ACHN (cell line): ENCODE measurements around the gene CYP39A1.

Experiments
- DNase-seq: peaks from one replicate; pipeline ENCODE4 v3.0.0-alpha.2; 2015
- in situ Hi-C: cut with HindIII; loops from 2 replicates; pipeline ENCODE4 v1.10.0; 2017; ENCODE audit warnings: low sequenced_read_pairs, low pct_ligation_motif_present, low pct_unique_long_range_greater_than_20kb

CYP39A1 gene

GRCh38 chr6:46606338-46606737, 46.3 kb downstream of the CYP39A1 start:
- no peak for DNase-seq
- in situ Hi-C loops: no loop called here

GRCh38 chr6:46605091-46605797, 47.4 kb downstream of the CYP39A1 start:
- DNase-seq: no peak
- in situ Hi-C loops: no loop called here

GRCh38 chr6:46598215-46598614, 54.4 kb downstream of the CYP39A1 start:
- in situ Hi-C loops: no loop called here
- no peak for DNase-seq

GRCh38 chr6:46592740-46593139, 59.9 kb downstream of the CYP39A1 start:
- in situ Hi-C loops: no loop called here

GRCh38 chr6:46592046-46592445, 60.6 kb downstream of the CYP39A1 start:
- in situ Hi-C loops: no loop called here
- no peak for DNase-seq

More at GRCh38 chr6:46592740-46593139, 59.9 kb downstream of the CYP39A1 start:
- no peak for DNase-seq

- no peak for DNase-seq
- in situ Hi-C loops: no loop called here
Observed at GRCh38 chr6:46590765-46591164, 61.9 kb downstream of the CYP39A1 start.

GRCh38 chr6:46586906-46587305, 65.7 kb downstream of the CYP39A1 start:
- DNase-seq: no peak
- in situ Hi-C loops: no loop called here

GRCh38 chr6:46584586-46584985, 68.0 kb downstream of the CYP39A1 start:
- no peak for DNase-seq
- in situ Hi-C loops: no loop called here

- DNase-seq: no peak
Observed at GRCh38 chr6:46583721-46584120, 68.9 kb downstream of the CYP39A1 start.

GRCh38 chr6:46583081-46583480, 69.5 kb downstream of the CYP39A1 start:
- DNase-seq: no peak
- in situ Hi-C loops: no loop called here

More at GRCh38 chr6:46583721-46584120, 68.9 kb downstream of the CYP39A1 start:
- in situ Hi-C loops: no loop called here

- no peak for DNase-seq
- in situ Hi-C loops: no loop called here
Observed at GRCh38 chr6:46581459-46582177, 71.0 kb downstream of the CYP39A1 start.

- no peak for DNase-seq
- in situ Hi-C loops: no loop called here
Observed at GRCh38 chr6:46575530-46575929, 77.1 kb downstream of the CYP39A1 start.

- in situ Hi-C loops: no loop called here
- no peak for DNase-seq
Observed at GRCh38 chr6:46573140-46573539, 79.5 kb downstream of the CYP39A1 start.

- no peak for DNase-seq
- in situ Hi-C loops: no loop called here
Observed at GRCh38 chr6:46565531-46565930, 87.1 kb downstream of the CYP39A1 start.

- in situ Hi-C loops: no loop called here
- DNase-seq: no peak
Observed at GRCh38 chr6:46563924-46564323, 88.7 kb downstream of the CYP39A1 start.

- in situ Hi-C loops: no loop called here
Observed at GRCh38 chr6:46556053-46556452, 96.6 kb downstream of the CYP39A1 start.

GRCh38 chr6:46555129-46555528, 97.5 kb downstream of the CYP39A1 start:
- no peak for DNase-seq
- in situ Hi-C loops: no loop called here

More at GRCh38 chr6:46556053-46556452, 96.6 kb downstream of the CYP39A1 start:
- no peak for DNase-seq

- no peak for DNase-seq
- in situ Hi-C loops: no loop called here
Observed at GRCh38 chr6:46549155-46549554, 103.5 kb downstream of the CYP39A1 start.

GRCh38 chr6:46541556-46541955, 111.1 kb downstream of the CYP39A1 start:
- DNase-seq: no peak
- in situ Hi-C loops: no loop called here

GRCh38 chr6:46539866-46540265, 112.8 kb downstream of the CYP39A1 start:
- DNase-seq: no peak
- in situ Hi-C loops: no loop called here
